ENCODE results near the gene ZFYVE28. TPM values are rescaled to one million over a fixed set of nuclear protein-coding genes. Genes with fewer than 3 reads are reported as not detected.
A peak's percentile ranks its signal among the peaks of the same experiment; 100 is the strongest.

ZFYVE28 gene
- total RNA-seq, 4 donors from 2014 or later, result 8.9 to 19.1 (median 16.4) TPM

- WGBS, 2 donors, result 89 to 95% methylated on average over 3 of the region's 3 CpGs
- Histone ChIP-seq H3K9me3 (no peaks in the 10 kb centered on the region), H3K4me3 (replicated peaks in 1 of 3) (no peak overlapping the region), H3K36me3 (no peaks in the 10 kb centered on the region), H3K27ac (no peak overlapping the region), H3K4me1 (peaks cover 10 to 16% of the 10 kb centered on the region in 2 donors), H3K27me3 (no peaks in the 10 kb centered on the region)
- TF ChIP-seq POLR2A (IDR thresholded peaks at IDR 0.05), result no peak
- no peak for TF ChIP-seq CTCF (IDR thresholded peaks at IDR 0.05)
- no peak for DNase-seq
- intact Hi-C loops (cut with DNase I), result no loop called here
Measured at GRCh38 chr4:2407991-2408342, 10.5 kb downstream of the ZFYVE28 start.

- TF ChIP-seq CTCF (IDR thresholded peaks at IDR 0.05), result no peak
- TF ChIP-seq POLR2A (IDR thresholded peaks at IDR 0.05), result no peak
- no peak for DNase-seq
- Histone ChIP-seq H3K36me3 (no peaks in the 10 kb centered on the region), H3K4me1 (peaks cover under 1 to 16% of the 10 kb centered on the region in 2 donors), H3K27ac (no peak overlapping the region), H3K4me3 (replicated peaks in 1 of 3) (no peak overlapping the region), H3K9me3 (no peaks in the 10 kb centered on the region), H3K27me3 (no peaks in the 10 kb centered on the region)
- 77 to 79% methylated on average over 7 of the region's 7 CpGs for whole genome bisulfite sequencing, 2 donors
- intact Hi-C loops (cut with DNase I), result no loop called here
Measured at GRCh38 chr4:2406920-2407319, 11.5 kb downstream of the ZFYVE28 start.

DNA sequence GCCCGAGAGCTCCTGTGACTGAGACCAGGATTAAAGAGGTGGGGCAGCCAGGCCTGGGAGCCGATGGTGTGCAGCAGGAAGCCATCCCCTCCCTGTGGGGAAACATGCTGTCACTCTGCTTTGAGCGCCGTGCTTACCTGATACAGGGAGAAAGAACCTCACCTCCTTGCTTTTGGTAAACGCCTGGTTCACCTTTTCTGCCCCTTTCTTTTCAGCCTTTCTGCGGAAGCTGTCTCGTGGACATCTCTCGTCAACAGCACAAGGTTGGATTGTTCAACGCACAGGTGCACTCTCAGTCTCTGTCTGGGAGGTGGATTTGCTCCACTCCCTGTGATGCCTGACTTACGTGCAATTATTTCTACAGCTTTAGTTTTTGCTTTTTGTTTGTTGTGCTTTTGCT is 12.0 kb downstream of the ZFYVE28 start:
- no peak for DNase-seq
- TF ChIP-seq CTCF (IDR thresholded peaks at IDR 0.05) (no peak), POLR2A (IDR thresholded peaks at IDR 0.05) (no peak)
- 74 to 77% methylated on average over 10 of the region's 10 CpGs for WGBS, 2 donors
- intact Hi-C loops (cut with DNase I), result no loop called here
- Histone ChIP-seq H3K27me3 (no peaks in the 10 kb centered on the region), H3K9me3 (no peaks in the 10 kb centered on the region), H3K4me1 (peaks cover 4 to 16% of the 10 kb centered on the region in 2 donors), H3K36me3 (no peaks in the 10 kb centered on the region), H3K27ac (no peak overlapping the region), H3K4me3 (replicated peaks in 1 of 3) (no peak overlapping the region)

GRCh38 chr4:2402941-2403340 is 15.5 kb downstream of the ZFYVE28 start:
- H3K27ac ChIP-seq, result no peak overlapping the region
- no peak for DNase-seq
- H3K9me3 ChIP-seq, result no peaks in the 10 kb centered on the region
- peaks cover 4 to 15% of the 10 kb centered on the region in 2 donors for H3K4me1 ChIP-seq
- H3K36me3 ChIP-seq, result no peaks in the 10 kb centered on the region
- H3K27me3 ChIP-seq, result no peaks in the 10 kb centered on the region
- WGBS, 2 donors, result 81 to 93% methylated on average over 3 to 7 of the region's 7 CpGs
- intact Hi-C loops (cut with DNase I), result no loop called here
- no peak overlapping the region for H3K4me3 ChIP-seq (replicated peaks in 1 of 3)
- no peak for TF ChIP-seq CTCF (IDR thresholded peaks at IDR 0.05)
- TF ChIP-seq POLR2A (IDR thresholded peaks at IDR 0.05), result no peak

DNA sequence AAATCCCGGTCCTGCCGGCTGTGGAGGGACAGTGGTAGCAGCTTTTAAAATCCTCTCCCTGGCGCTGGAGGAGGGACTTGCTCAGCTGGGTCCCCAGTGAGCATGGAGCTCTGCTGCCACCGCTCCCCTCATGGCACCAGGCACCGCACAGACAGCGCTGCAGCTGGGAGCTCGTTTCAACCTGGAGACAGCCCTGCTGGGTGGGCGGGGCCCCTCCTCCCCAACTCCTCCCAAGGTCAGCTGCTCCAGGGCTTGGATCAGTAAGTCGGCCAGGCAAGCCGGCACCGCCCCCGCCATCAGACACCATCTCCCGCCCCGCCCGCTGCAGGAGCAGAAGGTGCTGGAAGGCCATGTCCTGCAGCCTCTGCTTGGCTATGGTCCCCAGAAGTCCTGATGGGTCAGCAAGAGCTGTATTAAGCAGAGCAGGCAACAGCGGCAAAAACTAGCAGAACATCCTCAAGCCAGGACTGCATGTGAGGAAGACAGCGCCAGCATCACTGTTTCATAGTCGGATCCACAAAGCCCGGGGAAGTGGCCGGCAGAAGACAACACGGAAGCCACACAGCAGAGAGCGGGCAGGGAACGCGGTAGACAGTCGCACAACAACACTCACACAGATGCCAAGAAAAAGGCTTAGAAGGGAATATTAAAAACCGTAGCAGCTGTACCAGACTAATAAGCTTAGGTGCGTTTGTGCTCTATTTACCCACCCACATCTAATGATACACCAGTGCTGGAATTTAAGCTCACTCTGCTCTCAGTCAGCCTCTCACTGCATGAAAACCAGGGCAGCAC is 16.2 kb downstream of the ZFYVE28 start:
- Histone ChIP-seq H3K9me3 (no peaks in the 10 kb centered on the region), H3K36me3 (no peaks in the 10 kb centered on the region), H3K27ac (no peak overlapping the region), H3K4me1 (peaks cover 4 to 15% of the 10 kb centered on the region in 2 donors), H3K4me3 (replicated peaks in 1 of 3) (no peak overlapping the region), H3K27me3 (no peaks in the 10 kb centered on the region)
- TF ChIP-seq CTCF (IDR thresholded peaks at IDR 0.05), result no peak
- TF ChIP-seq POLR2A (IDR thresholded peaks at IDR 0.05), result no peak
- WGBS, 2 donors, result 6 to 28% methylated on average over 12 to 21 of the region's 27 CpGs
- intact Hi-C loops (cut with DNase I), result no loop called here
- DNase-seq, result peak; percentile 84 to 94
